ENCODE data around the gene ZDHHC18.
"Not testable (repeated sequence)": the region's sequence is repeated elsewhere in the genome, so short reads cannot be mapped to it uniquely, and the experiment has no call there.

Gene ZDHHC18

DNA sequence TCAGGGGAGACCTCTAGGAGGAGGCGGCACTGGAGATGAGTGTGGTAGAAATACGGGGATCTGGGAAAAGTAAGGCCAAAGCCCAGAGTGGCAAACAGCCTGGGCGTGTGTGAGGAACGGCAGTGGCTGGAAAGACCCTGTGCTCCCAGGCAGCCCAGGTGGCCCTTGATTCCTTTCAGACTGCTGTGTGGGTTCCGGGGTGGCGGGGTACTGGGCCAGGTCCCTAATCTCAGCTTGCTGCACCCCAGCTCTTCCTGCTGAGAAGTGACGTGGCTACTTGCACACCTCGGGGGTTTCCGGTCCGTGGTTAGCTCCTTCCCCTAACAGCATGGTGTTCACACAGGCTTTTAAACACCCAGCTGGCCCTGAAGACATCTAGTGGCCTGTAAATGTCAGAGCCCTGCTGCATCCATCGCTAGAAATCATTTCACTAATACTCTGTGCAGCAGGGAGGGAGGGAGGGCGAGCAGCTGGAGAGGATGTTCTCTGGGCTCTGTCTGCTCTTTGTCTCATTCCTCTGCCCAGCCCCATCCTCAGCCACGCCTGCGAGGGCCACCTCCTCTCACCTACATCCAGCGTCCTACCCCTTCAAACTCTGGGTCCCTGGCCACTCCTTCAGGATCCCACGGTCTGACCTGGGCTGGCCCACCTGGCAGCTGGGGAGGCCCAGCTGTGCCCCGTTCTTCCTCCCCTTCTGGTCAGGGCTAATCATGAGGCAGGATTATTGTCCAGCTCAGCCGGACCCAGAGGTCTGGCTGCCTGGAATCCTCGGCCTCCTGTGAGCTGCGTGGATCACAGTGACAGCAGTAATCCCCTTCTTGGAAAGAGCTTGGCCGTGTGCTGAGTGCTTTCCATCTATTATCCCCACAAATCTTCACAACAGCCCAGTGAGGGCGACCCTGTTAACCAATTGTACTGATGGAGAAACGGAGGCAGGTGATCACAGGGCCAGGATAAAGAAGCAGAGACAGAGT lies 7.2 kb downstream of the ZDHHC18 start:
- peak; percentile 96 for ATAC-seq

DNA sequence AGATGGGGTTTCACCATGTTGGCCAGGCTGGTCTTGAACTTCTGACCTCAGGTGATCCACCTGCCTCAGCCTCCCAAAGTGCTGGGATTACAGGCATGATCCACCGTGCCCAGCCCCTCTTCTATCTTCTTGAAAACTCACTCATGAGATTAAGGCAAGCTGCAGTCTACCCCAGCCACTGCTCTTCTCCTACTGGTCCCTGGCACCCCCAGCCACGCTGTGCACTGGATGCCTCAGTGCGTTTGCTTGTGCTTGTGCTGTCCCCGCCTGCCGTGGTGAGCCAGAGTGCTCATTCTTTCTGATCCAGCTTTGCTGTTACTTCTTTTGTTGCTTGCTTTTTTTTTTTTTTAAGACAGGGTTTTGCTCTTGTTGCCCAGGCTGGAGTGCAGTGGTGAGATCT lies 11.2 kb downstream of the ZDHHC18 start:
- not testable (repeated sequence) for ATAC-seq

DNA sequence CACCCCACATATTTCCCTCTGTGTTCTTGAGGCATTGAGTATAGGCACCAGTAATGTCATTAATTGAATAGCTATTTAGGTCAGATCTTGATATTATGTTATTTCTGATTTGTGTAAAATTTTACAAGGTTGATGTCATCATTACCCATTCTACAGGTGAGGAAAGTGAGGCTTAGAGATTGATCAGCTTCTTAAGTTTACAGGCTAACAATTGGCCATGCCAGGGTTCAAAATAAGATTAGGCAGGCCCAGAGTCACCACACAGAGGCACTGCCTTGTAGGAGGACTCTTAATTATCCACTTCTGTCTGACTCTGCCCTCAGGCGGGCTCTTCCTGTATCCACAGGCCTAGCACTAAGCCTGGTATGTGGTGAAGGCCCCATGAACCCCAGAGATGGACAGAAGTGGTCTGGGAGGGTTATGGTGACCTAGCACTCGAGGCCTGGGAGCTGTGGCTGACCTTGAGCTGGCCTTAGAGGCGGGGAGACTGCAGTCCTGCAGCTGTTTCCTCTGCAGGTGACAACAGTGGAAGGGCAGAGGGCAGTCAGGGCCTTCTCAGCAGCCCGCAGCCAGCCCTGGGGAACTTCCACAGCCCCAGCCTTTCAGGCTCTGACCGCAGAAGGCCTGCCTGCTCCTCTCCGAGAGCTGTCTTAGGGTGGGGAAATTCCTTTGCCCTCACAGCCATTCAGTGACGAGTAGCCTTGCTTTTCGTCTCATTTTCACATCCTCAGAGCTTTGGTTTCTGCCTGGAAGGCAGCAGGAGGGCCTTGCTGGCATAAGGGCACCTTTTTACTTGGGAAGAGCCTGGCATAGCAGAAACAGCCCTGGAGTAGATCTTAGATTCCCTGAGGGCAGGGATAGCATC lies 12.2 kb downstream of the ZDHHC18 start:
- peak; percentile 98 to 99 for ATAC-seq

DNA sequence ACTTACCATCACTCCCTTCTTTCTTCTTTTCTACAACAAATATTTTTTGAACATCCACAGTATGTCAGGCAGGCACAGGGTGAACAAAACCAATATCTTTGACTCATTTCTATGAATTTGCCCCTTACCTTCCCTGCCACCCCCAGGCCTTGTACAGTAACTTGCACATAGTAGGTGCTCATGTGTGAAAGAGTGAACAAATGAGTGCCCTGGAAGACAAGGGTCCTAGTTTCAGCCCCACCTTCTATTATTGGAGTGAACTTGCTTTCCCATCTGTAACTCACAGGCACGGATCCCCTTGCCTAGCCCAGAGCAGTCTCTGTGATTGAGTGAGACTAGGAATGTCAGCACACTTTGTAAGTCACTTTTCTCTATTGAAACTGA lies 12.8 kb downstream of the ZDHHC18 start:
- ATAC-seq = peak in 1 of 2 donors; percentile 2

DNA sequence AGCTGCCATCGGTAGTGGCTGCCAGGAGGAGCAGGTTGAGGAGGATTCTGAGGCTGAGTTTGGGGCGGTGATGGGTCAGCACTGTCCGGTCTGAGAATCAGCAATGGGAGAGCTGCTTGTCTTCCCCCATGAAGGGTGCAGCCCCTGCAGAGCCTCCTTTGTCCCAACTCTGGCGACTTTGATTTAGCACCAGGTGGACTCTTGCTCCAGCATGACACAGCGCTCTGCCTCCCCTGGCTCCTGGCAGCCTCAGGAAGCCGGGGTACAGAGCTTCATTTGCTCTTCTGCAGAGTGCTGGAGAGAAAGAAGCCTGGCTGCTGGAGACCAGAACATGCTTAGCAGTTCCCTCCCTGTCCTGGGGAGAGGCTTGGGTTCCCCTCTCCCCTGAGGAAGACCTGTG lies 13.3 kb downstream of the ZDHHC18 start:
- no peak for ATAC-seq

DNA sequence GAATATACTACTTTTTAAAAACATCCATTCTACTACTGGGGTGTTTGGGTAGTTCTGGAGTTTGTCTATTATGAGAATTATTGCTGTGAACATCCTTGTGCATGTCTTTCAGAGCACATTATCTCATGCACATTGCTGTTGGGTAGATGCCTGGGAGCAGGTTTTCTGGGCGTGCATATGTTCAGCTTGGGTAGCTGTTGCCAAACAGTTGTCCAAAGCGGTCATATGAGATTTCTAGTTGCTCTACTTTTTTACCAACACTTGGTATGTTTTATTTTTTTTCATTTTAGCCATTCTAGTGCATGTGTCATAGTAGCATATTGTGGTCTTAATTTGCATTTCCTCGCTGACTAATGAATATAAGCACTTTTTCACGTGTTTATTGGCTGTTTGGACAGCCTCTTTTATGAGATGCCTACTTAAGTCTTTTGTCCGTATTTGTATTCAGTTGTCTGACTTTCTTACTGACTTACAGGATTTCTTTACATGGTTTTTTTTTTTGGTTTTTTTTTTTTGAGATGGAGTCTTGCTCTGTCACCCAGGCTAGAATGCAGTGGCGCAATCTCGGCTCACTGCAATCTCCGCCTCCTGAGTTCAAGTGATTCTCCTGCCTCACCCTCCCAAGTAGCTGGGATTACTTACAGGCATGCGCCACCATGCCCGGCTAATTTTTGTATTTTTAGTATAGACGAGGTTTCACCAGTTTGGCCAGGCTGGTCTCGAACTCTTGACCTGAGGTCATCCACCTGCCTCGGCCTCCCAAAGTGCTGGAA lies 18.1 kb downstream of the ZDHHC18 start:
- ATAC-seq = peak; percentile 46 to 73

DNA sequence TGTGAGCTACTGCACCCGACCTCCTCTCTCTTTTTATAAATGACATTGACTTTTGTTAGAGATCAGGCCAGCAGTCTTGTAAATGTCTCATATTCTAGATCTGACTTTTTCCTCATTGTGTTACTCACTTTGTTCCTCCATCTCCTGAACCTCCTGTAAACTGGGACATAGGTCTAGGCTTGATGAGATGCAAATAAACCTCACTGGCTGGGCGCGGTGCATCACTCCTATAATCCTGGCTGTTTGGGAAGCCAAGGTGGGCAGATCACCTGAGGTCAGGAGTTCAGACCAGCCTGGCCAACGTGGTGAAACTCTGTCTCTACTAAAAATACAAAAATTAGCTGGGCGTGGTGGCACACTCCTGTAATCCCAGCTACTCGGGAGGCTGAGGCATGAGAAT lies 21.3 kb downstream of the ZDHHC18 start:
- ATAC-seq = not testable (repeated sequence)

DNA sequence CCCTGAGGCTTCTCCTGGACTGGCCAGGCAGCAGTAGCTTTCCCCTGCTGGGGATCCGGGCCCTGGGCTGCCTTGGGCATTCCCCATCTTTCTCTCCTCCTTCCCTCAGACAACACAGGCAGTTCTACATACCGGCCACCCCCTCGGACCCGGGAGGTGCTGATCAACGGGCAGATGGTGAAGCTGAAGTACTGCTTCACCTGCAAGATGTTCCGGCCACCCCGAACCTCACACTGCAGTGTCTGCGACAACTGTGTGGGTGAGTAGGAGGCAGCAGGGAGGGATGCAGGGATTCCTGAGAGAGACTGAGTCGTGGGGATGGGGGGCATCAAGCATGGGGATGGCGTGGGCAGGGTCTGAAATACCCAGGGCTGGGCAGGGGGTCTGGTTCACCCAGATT lies 22.0 kb downstream of the ZDHHC18 start:
- ATAC-seq = no peak

DNA sequence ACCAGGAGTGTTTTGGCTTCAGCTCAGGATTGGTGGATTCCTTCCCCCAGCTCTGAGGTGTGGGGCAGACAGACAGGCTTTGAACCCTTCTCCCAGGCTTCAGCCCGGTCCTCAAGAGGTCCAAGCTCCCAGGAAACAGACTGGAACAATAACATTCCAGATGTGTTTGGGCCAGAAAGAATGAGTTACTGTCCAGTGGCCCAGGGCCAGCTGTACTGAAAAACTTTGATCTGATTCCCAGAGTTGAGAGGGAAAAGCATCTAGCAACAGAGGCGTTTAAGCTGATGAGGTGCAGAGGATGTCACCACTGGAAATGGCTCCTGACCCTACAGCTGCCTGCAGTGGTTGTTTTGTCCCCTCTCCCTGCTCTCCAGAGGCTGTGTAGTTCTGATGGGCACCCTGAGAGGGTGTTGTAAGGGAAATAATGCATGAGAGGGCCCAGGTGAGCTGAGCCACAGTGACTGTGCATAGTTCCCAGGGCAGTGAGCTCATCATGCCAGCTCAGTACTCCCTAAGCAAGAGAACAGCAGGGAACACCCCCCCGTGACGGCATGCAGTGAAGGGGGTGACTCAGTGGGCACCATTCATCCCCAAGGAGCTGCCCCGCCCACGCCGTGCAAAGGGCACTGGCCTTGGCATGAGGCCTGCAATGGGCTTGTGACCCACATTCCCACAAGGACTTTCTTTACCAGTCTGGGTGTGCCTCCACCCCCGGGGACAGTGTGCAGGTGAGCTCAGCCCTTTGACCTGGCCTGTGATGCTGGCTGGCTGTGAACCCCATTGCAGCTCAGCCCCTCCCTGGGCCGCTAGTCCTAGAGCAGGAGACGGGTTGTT lies 22.7 kb downstream of the ZDHHC18 start:
- no peak for ATAC-seq

DNA sequence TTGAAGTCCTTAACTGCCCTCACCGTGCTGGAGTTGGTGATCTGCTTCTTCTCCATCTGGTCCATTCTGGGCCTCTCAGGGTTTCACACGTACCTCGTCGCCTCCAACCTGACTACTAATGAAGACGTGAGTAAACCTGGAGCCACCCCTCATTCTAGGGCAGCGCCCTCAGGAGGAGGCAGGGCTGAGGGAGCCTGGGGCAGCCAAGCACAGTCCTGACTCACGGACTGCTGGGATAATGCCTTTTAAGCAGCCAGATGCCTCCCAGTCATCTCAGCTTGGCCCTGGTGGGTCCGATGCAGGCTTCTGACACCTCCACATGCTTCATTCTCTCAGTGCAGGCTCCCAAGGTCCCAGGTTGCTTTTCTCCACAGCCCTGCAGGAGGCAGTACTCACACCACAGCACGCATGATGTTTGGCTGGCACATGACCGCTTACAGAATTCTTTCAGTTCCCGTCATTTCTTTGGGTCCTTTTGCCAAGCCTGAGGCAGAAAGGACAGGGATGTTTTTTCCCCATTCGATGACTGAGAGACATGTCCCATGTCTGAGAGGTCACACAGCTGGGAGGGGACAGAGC lies 24.7 kb downstream of the ZDHHC18 start:
- no peak for ATAC-seq

DNA sequence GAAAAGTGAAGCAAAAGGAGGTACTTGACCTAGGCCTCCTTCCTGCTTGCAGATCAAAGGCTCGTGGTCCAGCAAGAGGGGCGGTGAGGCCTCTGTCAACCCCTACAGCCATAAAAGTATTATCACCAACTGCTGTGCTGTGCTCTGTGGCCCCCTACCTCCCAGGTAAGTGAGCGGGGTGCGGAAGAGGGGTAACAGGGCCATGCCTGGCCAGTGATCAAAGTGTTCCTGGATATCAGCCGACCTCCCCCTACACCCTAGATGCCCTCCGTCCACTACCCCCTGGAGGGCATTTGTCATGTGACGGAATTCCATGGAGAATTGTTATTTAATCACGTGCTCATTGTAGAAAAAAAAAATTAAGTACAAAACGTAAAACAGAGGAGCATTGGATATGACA lies 26.2 kb downstream of the ZDHHC18 start:
- no peak for ATAC-seq

DNA sequence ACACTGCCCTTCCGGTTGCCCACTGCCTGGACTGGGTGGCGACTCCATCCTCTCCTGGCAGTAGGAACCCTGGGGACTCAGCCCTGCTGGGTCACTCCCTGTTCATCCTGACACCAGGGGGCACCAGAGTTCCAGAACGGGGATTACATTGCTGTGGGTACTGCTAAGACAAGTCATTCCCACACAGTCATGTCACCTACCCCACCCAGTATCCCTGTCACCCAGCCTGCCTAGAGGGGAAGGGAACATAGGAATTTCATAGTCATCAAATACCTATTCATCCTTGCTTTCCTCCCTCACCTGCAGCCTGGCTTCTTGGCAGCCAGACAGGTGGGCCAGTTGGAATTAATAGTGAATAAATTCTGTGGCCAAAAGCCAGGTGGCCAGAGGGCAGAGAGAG lies 26.7 kb downstream of the ZDHHC18 start:
- ATAC-seq = peak; percentile 87 to 93

DNA sequence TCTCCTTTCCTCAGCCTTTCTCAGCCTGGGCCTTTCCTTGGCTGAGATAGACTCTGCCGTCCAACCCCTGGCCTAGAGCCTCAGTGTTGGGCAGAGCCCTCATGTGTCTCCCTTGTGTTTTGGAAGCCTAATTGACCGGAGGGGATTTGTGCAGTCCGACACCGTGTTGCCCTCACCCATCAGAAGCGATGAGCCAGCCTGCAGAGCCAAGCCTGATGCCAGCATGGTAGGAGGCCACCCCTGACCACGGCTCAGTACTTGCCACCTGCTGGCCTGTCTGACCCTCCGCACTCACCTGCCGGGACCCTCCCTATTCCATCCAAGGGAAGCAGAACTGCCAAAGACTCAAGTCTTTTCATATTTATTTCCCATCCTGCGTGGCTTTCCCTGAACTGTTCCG lies 27.1 kb downstream of the ZDHHC18 start:
- no peak for ATAC-seq

DNA sequence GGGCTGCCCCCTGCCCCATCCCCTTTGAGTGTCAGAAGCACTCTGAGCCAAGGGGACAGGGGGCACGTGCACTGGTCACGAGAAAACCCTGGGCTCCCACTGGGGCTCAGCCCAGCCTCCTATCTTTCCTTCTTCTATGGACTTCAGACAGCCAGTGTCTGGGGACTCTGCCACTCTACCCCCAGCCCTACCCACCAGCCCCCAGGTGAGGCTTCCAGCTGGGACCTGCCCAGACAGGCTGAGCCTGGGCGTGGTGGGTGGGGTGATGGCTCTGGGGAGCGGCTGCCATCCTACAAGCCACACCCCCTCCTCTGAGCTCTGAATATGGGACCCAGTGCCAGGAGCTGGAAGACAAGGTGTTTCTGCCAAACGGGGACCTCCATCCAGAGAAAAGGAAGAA lies 28.4 kb downstream of the ZDHHC18 start:
- ATAC-seq = no peak

DNA sequence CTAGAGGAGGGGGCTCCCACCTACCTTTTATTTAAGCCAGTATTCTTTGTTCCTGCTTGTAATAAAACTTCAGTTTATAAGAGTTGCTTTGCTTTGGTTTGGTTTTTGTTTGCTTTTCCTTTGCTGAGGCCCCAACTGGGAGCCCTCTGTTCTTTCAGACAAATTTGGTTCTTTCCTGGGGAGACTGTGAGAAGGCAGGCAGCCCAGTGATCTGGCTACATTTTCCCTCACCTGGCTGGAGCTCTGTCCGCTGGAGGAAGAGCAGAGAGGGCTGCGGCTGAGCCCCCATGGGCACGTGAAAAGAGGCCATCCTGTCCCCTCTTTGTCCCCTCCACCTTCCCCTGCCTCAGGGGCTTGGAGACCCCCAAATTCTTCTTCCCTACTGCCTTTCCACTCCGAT lies 29.1 kb downstream of the ZDHHC18 start:
- ATAC-seq = no peak

DNA sequence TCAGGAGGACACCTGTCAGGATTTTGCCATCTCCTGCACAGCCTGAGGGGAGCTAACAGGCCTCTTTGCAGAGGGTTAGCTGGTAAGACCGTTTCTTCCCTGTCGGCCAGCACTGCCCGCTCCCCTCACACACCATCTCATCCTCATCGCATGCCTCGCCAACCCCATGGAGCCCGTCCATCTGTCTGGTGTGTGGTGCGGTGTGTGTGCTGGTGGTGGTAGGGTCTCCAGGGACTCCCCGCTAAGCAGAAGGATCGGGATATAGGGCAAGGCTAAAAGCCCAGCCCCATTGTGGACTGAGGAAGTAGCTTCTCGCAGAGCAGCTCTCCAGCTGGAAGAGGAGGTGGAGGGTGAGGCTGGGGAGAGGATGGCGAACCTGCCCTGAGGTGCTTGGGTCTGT lies 29.7 kb downstream of the ZDHHC18 start:
- ATAC-seq = no peak

DNA sequence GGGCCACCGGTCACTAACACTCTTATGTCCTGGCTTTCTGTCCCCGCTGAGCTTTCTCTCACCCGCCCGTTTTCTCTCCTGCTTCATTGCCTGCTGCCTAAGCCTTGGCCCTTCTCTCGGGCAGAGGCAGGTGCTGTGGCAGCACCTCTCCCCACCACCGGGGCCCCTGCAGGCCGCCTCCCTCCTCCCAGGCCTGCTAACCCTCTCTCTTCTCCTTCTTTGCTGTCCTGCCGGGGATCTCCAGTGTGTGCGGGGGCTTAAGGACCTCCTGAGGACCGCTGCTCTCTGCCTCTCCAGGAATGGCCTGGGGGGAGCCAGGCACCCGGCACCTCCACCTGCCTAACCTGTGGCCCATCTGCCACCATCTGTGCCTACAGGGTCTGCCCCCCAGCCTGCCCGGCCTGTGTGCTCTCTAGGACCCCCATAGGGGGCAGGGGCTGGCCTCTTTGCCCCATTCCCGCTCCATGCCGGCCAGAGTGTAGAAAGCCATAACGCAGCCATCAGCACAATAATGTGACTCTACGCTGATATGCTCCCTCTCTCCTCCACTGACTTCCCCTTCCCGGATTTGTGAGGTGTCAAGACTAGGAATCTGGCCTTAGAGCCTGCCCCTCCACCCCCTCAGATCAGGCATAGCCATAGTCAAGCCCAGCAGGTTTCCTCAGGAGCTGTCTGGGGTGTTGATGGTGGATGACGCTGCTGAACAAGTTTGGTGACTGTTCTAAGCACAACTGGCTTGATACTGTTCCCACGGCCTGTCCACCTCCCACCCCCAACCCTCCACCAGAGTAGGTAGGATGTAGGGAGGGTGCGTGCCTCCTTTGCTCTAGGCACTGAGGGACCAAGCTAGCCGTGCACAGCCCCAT lies 30.3 kb downstream of the ZDHHC18 start:
- ATAC-seq = no peak

DNA sequence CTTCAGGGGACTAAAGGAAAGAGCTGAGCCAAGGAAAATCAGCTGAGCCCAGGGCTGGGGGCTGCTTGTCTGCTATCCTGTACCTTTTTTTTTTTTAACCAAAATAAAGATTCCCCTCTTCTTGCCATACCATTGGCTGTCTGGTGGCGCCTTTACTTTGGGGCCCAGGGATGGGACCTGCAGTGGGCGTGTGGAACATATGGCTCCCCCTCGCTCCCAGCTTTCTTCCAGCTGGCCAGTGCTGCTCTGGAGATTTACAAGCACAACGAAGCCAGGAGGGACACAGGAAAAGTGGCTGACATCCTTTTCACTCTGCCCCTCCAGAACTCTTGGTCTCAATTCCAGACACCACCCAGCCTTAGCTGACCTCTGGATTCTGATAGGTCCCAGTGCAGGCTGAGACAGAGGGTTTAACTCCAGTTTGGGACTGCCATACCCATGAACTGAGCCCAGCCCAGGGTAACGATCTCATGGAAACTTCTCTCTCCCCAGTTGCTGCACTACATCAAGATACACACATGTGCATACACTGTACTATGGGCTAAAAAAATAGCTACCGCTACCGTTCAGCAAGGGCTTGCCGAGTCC lies 31.1 kb downstream of the ZDHHC18 start:
- ATAC-seq = no peak

DNA sequence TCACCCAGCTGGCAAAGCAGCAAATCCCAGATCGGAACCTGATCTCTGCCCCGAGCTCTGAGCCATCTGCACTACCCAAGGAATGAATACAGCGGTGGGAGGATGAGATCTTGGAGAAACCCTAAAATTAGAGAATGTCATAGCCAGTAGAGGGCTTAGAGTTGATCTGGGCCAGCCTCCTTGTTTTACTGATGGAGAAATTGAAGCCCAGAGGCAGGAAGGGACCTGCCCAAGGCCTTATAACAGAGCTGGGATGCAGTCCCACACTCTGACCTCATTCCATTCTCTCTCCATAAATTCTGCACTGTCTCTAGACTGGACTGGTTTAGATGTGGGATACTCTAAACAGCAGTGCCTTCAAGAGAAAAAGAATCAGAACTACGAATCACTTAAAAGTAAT lies 31.7 kb downstream of the ZDHHC18 start:
- ATAC-seq = no peak
